ENCODE results near the gene LRRN4. TPM values are rescaled to one million over a fixed set of nuclear protein-coding genes. Genes with fewer than 3 reads are reported as not detected.

LRRN4 gene
- total RNA-seq, 2 experiments from 2014 or later, result not detected

GRCh38 chr20:5996765-5997164 lies 57.1 kb downstream of the LRRN4 start:
- POLR2A ChIA-PET, result interaction anchor here (0.7 to 0.9 kb wide), 3 partner anchors 12 to 462 kb away, joined by 3 to 5 read pairs (median 4); no protein-coding TSS in a partner anchor
- CTCF ChIA-PET, result interaction anchor here (0.7 to 1.6 kb wide), 6 partner anchors 8 to 1974 kb away, joined by 3 to 5 read pairs (median 3); partner anchors contain the start of genes MCM8 and TRMT6

- CTCF ChIA-PET, result no interaction called here
Observed at GRCh38 chr20:5991623-5992441, 62.0 kb downstream of the LRRN4 start.

GRCh38 chr20:5990946-5991345 lies 62.9 kb downstream of the LRRN4 start:
- ChIA-PET CTCF (no interaction called here), POLR2A (no interaction called here)

More at GRCh38 chr20:5991623-5992441, 62.0 kb downstream of the LRRN4 start:
- POLR2A ChIA-PET, result no interaction called here

Other genes starting within 250 kb of the LRRN4 start
- under 1 TPM; 0.19 to 0.21 TPM for gene CHGB, start 142.6 kb downstream of the LRRN4 start, total RNA-seq
- gene TRMT6, start 103.5 kb downstream of the LRRN4 start, total RNA-seq, result 10 to 100 TPM; 34.0 to 36.3 TPM
- gene MCM8, start 103.4 kb downstream of the LRRN4 start, total RNA-seq, result 10 to 100 TPM; 34.6 to 37.0 TPM
- 10 to 100 TPM; 63.9 to 65.9 TPM for gene CRLS1, start 47.9 kb downstream of the LRRN4 start, total RNA-seq
- under 1 TPM; 0.11 to 0.44 TPM for gene FERMT1, start 69.0 kb upstream of the LRRN4 start, total RNA-seq

Measured in activated CD8-positive, alpha-beta memory T cell treated with anti-CD3 and anti-CD28 coated beads for 36 hours (primary cell).